ENCODE data around the gene ATG7.

The ATG7 gene

GRCh38 chr3:11600501-11601282 is 328.5 kb downstream of the ATG7 start:
- DNase-seq (ENCODE audit: low read depth), result peak; percentile 98
- no peak overlapping the region for H3K4me3 ChIP-seq (ENCODE audit: low read depth, low read length)
- in situ Hi-C loops (cut with HindIII; ENCODE audit: low sequenced_read_pairs), result loop anchor here (5.0 kb wide), 1 partner anchor 37 kb away; no protein-coding TSS in a partner anchor
- no peak for TF ChIP-seq CTCF (IDR thresholded peaks at IDR 0.05; ENCODE audit: low read depth, low read length, missing control alignments)

GRCh38 chr3:11601446-11602238 is 329.4 kb downstream of the ATG7 start:
- in situ Hi-C loops (cut with HindIII; ENCODE audit: low sequenced_read_pairs), result loop anchor here (5.0 kb wide), 1 partner anchor 36 kb away; no protein-coding TSS in a partner anchor
- no peak for DNase-seq (ENCODE audit: low read depth)
- no peak overlapping the region for H3K4me3 ChIP-seq (ENCODE audit: low read depth, low read length)
- no peak for TF ChIP-seq CTCF (IDR thresholded peaks at IDR 0.05; ENCODE audit: low read depth, low read length, missing control alignments)

- in situ Hi-C loops (cut with HindIII; ENCODE audit: low sequenced_read_pairs), result loop anchor here (5.0 kb wide), 1 partner anchor 35 kb away; no protein-coding TSS in a partner anchor
- DNase-seq (ENCODE audit: low read depth), result no peak
- H3K4me3 ChIP-seq (ENCODE audit: low read depth, low read length), result no peak overlapping the region
- no peak for TF ChIP-seq CTCF (IDR thresholded peaks at IDR 0.05; ENCODE audit: low read depth, low read length, missing control alignments)
These were observed 330.1 kb downstream of the ATG7 start for GRCh38 chr3:11602239-11602840.

- no peak for TF ChIP-seq CTCF (IDR thresholded peaks at IDR 0.05; ENCODE audit: low read depth, low read length, missing control alignments)
- DNase-seq (ENCODE audit: low read depth), result no peak
- in situ Hi-C loops (cut with HindIII; ENCODE audit: low sequenced_read_pairs), result loop anchor here (5.0 kb wide), 1 partner anchor 34 kb away; no protein-coding TSS in a partner anchor
- H3K4me3 ChIP-seq (ENCODE audit: low read depth, low read length), result no peak overlapping the region
These were observed 330.8 kb downstream of the ATG7 start for GRCh38 chr3:11602886-11603527.

GRCh38 chr3:11603628-11604027 is 331.4 kb downstream of the ATG7 start:
- no peak for TF ChIP-seq CTCF (IDR thresholded peaks at IDR 0.05; ENCODE audit: low read depth, low read length, missing control alignments)
- H3K4me3 ChIP-seq (ENCODE audit: low read depth, low read length), result no peak overlapping the region
- in situ Hi-C loops (cut with HindIII; ENCODE audit: low sequenced_read_pairs), result loop anchor here (5.0 kb wide), 1 partner anchor 34 kb away; no protein-coding TSS in a partner anchor
- peak; percentile 57 for DNase-seq (ENCODE audit: low read depth)

All from astrocyte of the cerebellum (primary cell).